Keratinocyte (primary cell): Measurements from ENCODE around the gene PHOSPHO1. TPM values are rescaled to one million over a fixed set of nuclear protein-coding genes. Genes with fewer than 3 reads are reported as not detected.
A peak's percentile ranks its signal among the peaks of the same experiment; 100 is the strongest.

ENCODE experiments used
- DNase-seq: peaks from one replicate; pipeline ENCODE4 v3.0.0-alpha.2; 2011; ENCODE audit warnings: low read depth, missing footprints, low spot score
- FAIRE-seq: peaks from 2 replicates; lab custom pipeline; 2011; peaks lifted over from hg19 to GRCh38; lab: Jason Lieb, UNC
- H2AFZ ChIP-seq: 2 replicates; pipeline ENCODE4 v1.6.0; 2012; ENCODE audit warnings: low read length, control low read depth, inconsistent platforms; ENCODE audit not compliant: control insufficient read depth
- H3K27ac ChIP-seq: 2 replicates; pipeline ENCODE4 v1.5.1; 2011; ENCODE audit warnings: low read length; ENCODE audit not compliant: control insufficient read depth, insufficient read depth
- H3K27me3 ChIP-seq: 3 replicates; pipeline ENCODE4 v1.6.0; 2011; ENCODE audit warnings: low read length; ENCODE audit not compliant: control insufficient read depth, insufficient read depth; ENCODE audit errors: extremely low read depth
- H3K36me3 ChIP-seq, 2 experiments: 2 replicates in 1 of 2; 3 replicates in 1 of 2; pipeline ENCODE4 v1.5.1; 2011; ENCODE audit warnings: low read length in 2 of 2, mild to moderate bottlenecking in 1 of 2; ENCODE audit not compliant: control insufficient read depth in 2 of 2, insufficient read depth in 2 of 2; ENCODE audit errors: extremely low read depth in 1 of 2
- H3K4me1 ChIP-seq: 3 replicates; pipeline ENCODE4 v1.5.1; 2011; ENCODE audit warnings: low read length; ENCODE audit not compliant: control insufficient read depth, insufficient read depth; ENCODE audit errors: extremely low read depth
- H3K4me2 ChIP-seq: 3 replicates; pipeline ENCODE4 v1.6.0; 2011; ENCODE audit warnings: low read depth, low read length; ENCODE audit not compliant: control insufficient read depth, insufficient read depth; ENCODE audit errors: extremely low read depth
- H3K4me3 ChIP-seq, 3 experiments: fragments of 200-600 bp in 1 of 3; sonication (generic) in 1 of 3; 2 replicates in 2 of 3; 3 replicates in 1 of 3; pipeline ENCODE4 v1.5.1; 2011 to 2016; ENCODE audit warnings: low read length in 3 of 3, mild to moderate bottlenecking in 3 of 3, control low read depth in 2 of 3, inconsistent platforms in 1 of 3, low read depth in 1 of 3, mixed read lengths in 1 of 3, mixed run types in 1 of 3, moderate library complexity in 1 of 3; ENCODE audit not compliant: control insufficient read depth in 2 of 3, insufficient read depth in 2 of 3; ENCODE audit errors: extremely low read depth in 1 of 3
- H3K79me2 ChIP-seq: 2 replicates; pipeline ENCODE4 v1.6.0; 2012; ENCODE audit warnings: low read length; ENCODE audit not compliant: control insufficient read depth, insufficient read depth
- H3K9ac ChIP-seq: 3 replicates; pipeline ENCODE4 v1.6.0; 2011; ENCODE audit warnings: low read length; ENCODE audit not compliant: control insufficient read depth, insufficient read depth; ENCODE audit errors: extremely low read depth
- H3K9me1 ChIP-seq: 3 replicates; pipeline ENCODE4 v1.6.0; 2011; ENCODE audit warnings: low read length; ENCODE audit not compliant: control insufficient read depth, insufficient read depth; ENCODE audit errors: extremely low read depth
- H3K9me3 ChIP-seq: 2 replicates; pipeline ENCODE4 v1.5.1; 2012; ENCODE audit warnings: low read depth, low read length; ENCODE audit not compliant: control insufficient read depth
- H4K20me1 ChIP-seq: 3 replicates; pipeline ENCODE4 v1.6.0; 2011; ENCODE audit warnings: low read length; ENCODE audit not compliant: control insufficient read depth, insufficient read depth; ENCODE audit errors: extremely low read depth
- CTCF ChIP-seq, 3 experiments: IDR thresholded peaks in 1 of 3; conservative IDR thresholded peaks in 1 of 3; optimal IDR thresholded peaks in 1 of 3; 2 replicates in 2 of 3; 3 replicates in 1 of 3; pipeline versions ENCODE3 to v1.5.1; 2011; ENCODE audit warnings: low read length in 3 of 3, mild to moderate bottlenecking in 3 of 3, moderate library complexity in 2 of 3, control low read depth in 1 of 3, inconsistent platforms in 1 of 3; ENCODE audit not compliant: insufficient read depth in 2 of 3; ENCODE audit errors: extremely low read depth in 1 of 3
- EZH2 ChIP-seq: IDR thresholded peaks from one replicate; pipeline ENCODE4 v1.6.1; 2012; ENCODE audit warnings: inconsistent platforms, mild to moderate bottlenecking, low read length, moderate library complexity
- dilution Hi-C: fragments of 300-500 bp; cut with MboI; formaldehyde crosslinking; loops from one replicate; pipeline ENCODE4 v1.7.0; 2020; ENCODE audit warnings: low sequenced_read_pairs; ENCODE audit not compliant: extremely low pct_ligation_motif_present
- polyA plus RNA-seq, 5 experiments: library from polyadenylated mRNA; depleted of rRNA in 3 of 5; stranded (reverse) in 3 of 5; stranded (forward) in 1 of 5; unstranded in 1 of 5; fragments of >200 nt; gene quantifications; 1 replicate in 1 of 5; 2 replicates in 3 of 5; 3 replicates in 1 of 5; pipeline versions ENCODE4 v1.2.1 to v1.2.3, GENCODE V29; 2011 to 2012; ENCODE audit warnings: missing spikeins in 2 of 5, low read depth in 1 of 5, low replicate concordance in 1 of 5

The PHOSPHO1 gene
- polyA plus RNA-seq, 1 donor (not counting 4 experiments of a cell fraction or from before 2014, with no cell fraction given) = 0.04 TPM

- FAIRE-seq (no peak), DNase-seq (no peak)
- Histone ChIP-seq H3K4me3 (no peak overlapping the region), H3K36me3 (no peaks in the 10 kb centered on the region), H3K4me2 (no peak overlapping the region), H3K27me3 (no peaks in the 10 kb centered on the region), H3K9me3 (no peaks in the 10 kb centered on the region), H3K9me1 (no peaks in the 10 kb centered on the region), H4K20me1 (no peaks in the 10 kb centered on the region), H3K79me2 (no peaks in the 10 kb centered on the region), H2AFZ (no peak overlapping the region), H3K27ac (no peak overlapping the region), H3K4me1 (peaks cover 13% of the 10 kb centered on the region), H3K9ac (no peak overlapping the region)
- TF ChIP-seq EZH2 (no peak), CTCF (optimal IDR thresholded peaks at IDR 0.05 in 1 of 3, IDR thresholded peaks at IDR 0.05 in 1 of 3, conservative IDR thresholded peaks at IDR 0.05 in 1 of 3; ENCODE audit: extremely low read depth in 1 of 3, insufficient read depth in 2 of 3, low read length in 3 of 3) (no peak)
- dilution Hi-C loops = no loop called here
These were observed 36.3 kb downstream of the PHOSPHO1 start for GRCh38 chr17:49194297-49194607.

- peak overlapping the region; percentile 89 for H3K27ac ChIP-seq
- FAIRE-seq = no peak
These were observed 36.9 kb downstream of the PHOSPHO1 start for GRCh38 chr17:49193513-49194296.

More at GRCh38 chr17:49193513-49194296, 36.9 kb downstream of the PHOSPHO1 start:
- no peak for TF ChIP-seq EZH2
- TF ChIP-seq CTCF (optimal IDR thresholded peaks at IDR 0.05 in 1 of 3, IDR thresholded peaks at IDR 0.05 in 1 of 3, conservative IDR thresholded peaks at IDR 0.05 in 1 of 3; ENCODE audit: extremely low read depth in 1 of 3, insufficient read depth in 2 of 3, low read length in 3 of 3) = no peak
- Histone ChIP-seq H3K4me1 (peaks cover 13% of the 10 kb centered on the region), H3K4me2 (peak overlapping the region; percentile 74), H3K9me1 (no peaks in the 10 kb centered on the region), H4K20me1 (no peaks in the 10 kb centered on the region), H3K79me2 (no peaks in the 10 kb centered on the region), H3K27me3 (no peaks in the 10 kb centered on the region), H3K9ac (peak overlapping the region; percentile 90), H3K9me3 (no peaks in the 10 kb centered on the region), H3K4me3 (peak overlapping the region; percentile 47 to 91 (median 76)), H3K36me3 (no peaks in the 10 kb centered on the region), H2AFZ (peak overlapping the region; percentile 87)
- DNase-seq = peak; percentile 65
- dilution Hi-C loops = no loop called here
